HEK293 (cell line): ENCODE results near the gene LZIC.

Experiments used
- CTCF ChIA-PET: fragments of 350-600 bp; formaldehyde crosslinking; extraction: SDS; loops from one replicate; lab custom pipeline; 2021; ENCODE audit warnings: antibody characterized with exemption; lab: Yijun Ruan, JAX
- POLR2A ChIA-PET: fragments of 300-600 bp; formaldehyde crosslinking; extraction: SDS; loops from one replicate; lab custom pipeline; 2020; ENCODE audit warnings: antibody characterized with exemption, inconsistent platforms; lab: Yijun Ruan, JAX
- H3K27ac ChIP-seq: fragments of 200-500 bp; sonication (Bioruptor generic); 2 replicates; pipeline ENCODE4 v1.5.1; 2014; ENCODE audit warnings: low read depth, low read length, control low read depth, inconsistent platforms; ENCODE audit errors: extremely low read depth
- H3K36me3 ChIP-seq, 2 experiments: fragments of 200-500 bp in 1 of 2; sonication (Bioruptor generic) in 1 of 2; 1 replicate in 1 of 2; 2 replicates in 1 of 2; pipeline ENCODE4 v1.5.1; 2014 to 2017; ENCODE audit warnings: inconsistent platforms in 2 of 2, low read length in 2 of 2; ENCODE audit not compliant: control insufficient read depth in 2 of 2, insufficient read depth in 1 of 2
- H3K4me1 ChIP-seq: fragments of 200-500 bp; sonication (Bioruptor generic); 2 replicates; pipeline ENCODE4 v1.5.1; 2014; ENCODE audit warnings: mild to moderate bottlenecking, low read length, inconsistent platforms; ENCODE audit not compliant: control insufficient read depth, insufficient read depth
- H3K4me3 ChIP-seq: 2 replicates; pipeline ENCODE4 v1.5.1; 2011; ENCODE audit warnings: low read depth, mild to moderate bottlenecking, control low read depth, low read length, moderate library complexity
- H3K9me3 ChIP-seq: fragments of 200-500 bp; sonication (Bioruptor generic); 2 replicates; pipeline ENCODE4 v1.5.1; 2014; ENCODE audit warnings: low read depth, low read length, inconsistent platforms; ENCODE audit not compliant: control insufficient read depth, insufficient read depth
- AEBP2 ChIP-seq: fragments of 450-650 bp; formaldehyde crosslinking; IDR thresholded peaks from 2 replicates; pipeline ENCODE4 v1.5.1; 2016; ENCODE audit warnings: missing biosample characterization, missing genetic modification characterization, borderline replicate concordance
- ATF2 ChIP-seq: fragments of 450-650 bp; formaldehyde crosslinking; IDR thresholded peaks from 2 replicates; pipeline ENCODE4 v1.5.1; 2016; ENCODE audit warnings: missing biosample characterization, missing genetic modification characterization, low read depth
- HOXA7 ChIP-seq: sonication (generic); formaldehyde crosslinking; IDR thresholded peaks from 2 replicates; pipeline ENCODE4 v1.8.1; 2022; ENCODE audit warnings: missing genetic modification reagents, borderline replicate concordance
- HOXD13 ChIP-seq: sonication (generic); formaldehyde crosslinking; IDR thresholded peaks from 2 replicates; pipeline ENCODE4 v1.8.0; 2022; ENCODE audit warnings: missing genetic modification reagents, borderline replicate concordance
- KLF7 ChIP-seq: fragments of 450-650 bp; formaldehyde crosslinking; IDR thresholded peaks from 2 replicates; pipeline ENCODE4 v1.5.1; 2016; ENCODE audit warnings: missing biosample characterization, missing genetic modification characterization, borderline replicate concordance
- OSR2 ChIP-seq: fragments of 450-650 bp; formaldehyde crosslinking; IDR thresholded peaks from 2 replicates; pipeline ENCODE4 v1.5.1; 2016; ENCODE audit warnings: missing biosample characterization, missing genetic modification characterization
- PRDM10 ChIP-seq: fragments of 450-650 bp; formaldehyde crosslinking; IDR thresholded peaks from 2 replicates; pipeline ENCODE4 v1.5.1; 2016; ENCODE audit warnings: missing biosample characterization, missing genetic modification characterization
- SP2 ChIP-seq: fragments of 450-650 bp; formaldehyde crosslinking; IDR thresholded peaks from 2 replicates; pipeline ENCODE4 v1.5.1; 2016; ENCODE audit warnings: missing biosample characterization, missing genetic modification characterization
- YY1 ChIP-seq: fragments of 450-650 bp; formaldehyde crosslinking; IDR thresholded peaks from 2 replicates; pipeline ENCODE4 v1.5.1; 2018; ENCODE audit warnings: missing biosample characterization, missing genetic modification characterization
- ZBTB26 ChIP-seq: fragments of 450-650 bp; formaldehyde crosslinking; optimal IDR thresholded peaks from 2 replicates; pipeline ENCODE3; 2016; ENCODE audit warnings: missing biosample characterization, mild to moderate bottlenecking, missing genetic modification characterization
- ZFHX2 ChIP-seq: fragments of 450-650 bp; formaldehyde crosslinking; conservative IDR thresholded peaks from 2 replicates; pipeline ENCODE4 v1.5.1; 2016; ENCODE audit warnings: missing biosample characterization, missing genetic modification characterization
- ZFP3 ChIP-seq: fragments of 450-650 bp; formaldehyde crosslinking; IDR thresholded peaks from 2 replicates; pipeline ENCODE4 v1.5.1; 2016; ENCODE audit warnings: low read depth, missing biosample characterization, missing genetic modification characterization
- ZFP41 ChIP-seq: fragments of 450-650 bp; formaldehyde crosslinking; IDR thresholded peaks from 2 replicates; pipeline ENCODE4 v1.5.1; 2016; ENCODE audit warnings: missing biosample characterization, missing genetic modification characterization, borderline replicate concordance
- ZIC2 ChIP-seq: fragments of 450-650 bp; formaldehyde crosslinking; IDR thresholded peaks from 2 replicates; pipeline ENCODE4 v1.5.1; 2016; ENCODE audit warnings: missing biosample characterization, missing genetic modification characterization
- ZNF114 ChIP-seq: fragments of 450-650 bp; formaldehyde crosslinking; IDR thresholded peaks from 2 replicates; pipeline ENCODE4 v1.5.0; 2017; ENCODE audit warnings: missing biosample characterization, missing genetic modification characterization
- ZNF157 ChIP-seq: fragments of 450-650 bp; formaldehyde crosslinking; IDR thresholded peaks from 2 replicates; pipeline ENCODE4 v1.5.1; 2016; ENCODE audit warnings: missing biosample characterization, missing genetic modification characterization
- ZNF274 ChIP-seq, 2 experiments: fragments of 200-500 bp in 1 of 2; fragments of 450-650 bp in 1 of 2; sonication (Bioruptor generic) in 1 of 2; formaldehyde crosslinking in 1 of 2; IDR thresholded peaks; 2 replicates each; pipeline versions ENCODE4 v1.5.1 to v1.6.1; 2014 to 2016; ENCODE audit warnings: borderline replicate concordance in 1 of 2, inconsistent platforms in 1 of 2, low read length in 1 of 2, missing biosample characterization in 1 of 2, missing genetic modification characterization in 1 of 2
- ZNF404 ChIP-seq: fragments of 450-650 bp; formaldehyde crosslinking; IDR thresholded peaks from 2 replicates; pipeline ENCODE4 v1.5.1; 2017; ENCODE audit warnings: missing biosample characterization, missing genetic modification characterization
- ZNF530 ChIP-seq: fragments of 450-650 bp; formaldehyde crosslinking; IDR thresholded peaks from 2 replicates; pipeline ENCODE4 v1.5.1; 2016; ENCODE audit warnings: low read depth, missing biosample characterization, missing genetic modification characterization
- ZNF548 ChIP-seq: fragments of 450-650 bp; formaldehyde crosslinking; IDR thresholded peaks from 2 replicates; pipeline ENCODE4 v1.5.1; 2016; ENCODE audit warnings: missing biosample characterization, missing genetic modification characterization
- ZNF654 ChIP-seq: fragments of 450-650 bp; formaldehyde crosslinking; IDR thresholded peaks from 2 replicates; pipeline ENCODE4 v1.5.1; 2016; ENCODE audit warnings: low read depth, missing biosample characterization, missing genetic modification characterization
- ZNF670 ChIP-seq: fragments of 450-650 bp; formaldehyde crosslinking; IDR thresholded peaks from 2 replicates; pipeline ENCODE4 v1.5.1; 2016; ENCODE audit warnings: missing biosample characterization, missing genetic modification characterization, low read depth
- ZNF701 ChIP-seq: fragments of 450-650 bp; formaldehyde crosslinking; IDR thresholded peaks from 2 replicates; pipeline ENCODE4 v1.5.1; 2016; ENCODE audit warnings: missing biosample characterization, missing genetic modification characterization
- ZNF707 ChIP-seq: fragments of 450-650 bp; formaldehyde crosslinking; IDR thresholded peaks from 2 replicates; pipeline ENCODE4 v1.5.1; 2016; ENCODE audit warnings: missing biosample characterization, missing genetic modification characterization
- ZNF791 ChIP-seq: fragments of 450-650 bp; formaldehyde crosslinking; IDR thresholded peaks from 2 replicates; pipeline ENCODE4 v1.5.1; 2016; ENCODE audit warnings: missing biosample characterization, missing genetic modification characterization
- ZSCAN30 ChIP-seq: fragments of 450-650 bp; IDR thresholded peaks from 2 replicates; pipeline ENCODE4 v1.5.1; 2018; ENCODE audit warnings: missing biosample characterization, mild to moderate bottlenecking, missing genetic modification characterization, moderate library complexity

Gene LZIC

DNA sequence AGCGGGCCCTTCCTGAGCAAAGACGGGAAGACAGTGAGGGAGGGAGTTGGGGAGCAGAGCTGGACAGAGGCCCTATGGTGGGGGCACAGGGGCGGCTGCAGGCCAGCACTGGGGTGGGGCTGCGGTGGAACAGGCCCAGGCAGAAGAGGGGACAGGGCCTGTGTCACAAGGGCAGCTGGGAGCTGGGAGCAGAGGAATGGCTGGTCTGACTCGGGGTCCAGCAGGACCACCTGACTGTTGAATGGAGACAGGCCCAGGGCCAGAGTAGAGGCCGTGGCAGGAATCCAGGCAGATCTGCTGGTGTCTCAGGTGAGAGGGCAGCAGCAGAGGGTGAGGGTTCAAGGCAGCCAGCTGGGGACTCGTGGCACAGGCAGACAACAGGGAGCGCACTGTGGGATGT is 58.4 kb downstream of the LZIC start:
- no peak for TF ChIP-seq ZBTB26
- TF ChIP-seq ATF2 (tag by site-specific recombination), result no peak
- no peak for TF ChIP-seq YY1 (tag by site-specific recombination)
- TF ChIP-seq ZNF670 (tag by site-specific recombination), result no peak
- no peak for TF ChIP-seq ZNF404 (tag by site-specific recombination)
- TF ChIP-seq ZNF701, result no peak
- TF ChIP-seq ZFP41 (tag by site-specific recombination), result no peak
- no peak for TF ChIP-seq ZNF530 (tag by site-specific recombination)
- no peak for TF ChIP-seq ZNF707 (tag by site-specific recombination)
- TF ChIP-seq ZNF114 (tag by site-specific recombination), result no peak
- TF ChIP-seq HOXA7 (CRISPR knock-in tag), result no peak
- TF ChIP-seq, all 188 proteins: peak for 0
- Histone ChIP-seq H3K36me3 (peaks cover 0 to 11% of the 10 kb centered on the region in 2 experiments; a peak in 1 of 3 replicates), H3K4me1 (no peaks in the 10 kb centered on the region; the same call in 1 of the 2 replicates), H3K9me3 (no peaks in the 10 kb centered on the region), H3K4me3 (no peak overlapping the region), H3K27ac (no peak overlapping the region)
- ChIA-PET CTCF (interaction anchor here (0.6 to 3.4 kb wide), 3 partner anchors 10 to 185 kb away, joined by 3 to 16 read pairs (median 4); no protein-coding TSS in a partner anchor), POLR2A (no interaction called here)

GRCh38 chr1:9883585-9884449 is 59.4 kb downstream of the LZIC start:
- Histone ChIP-seq H3K27ac (no peak overlapping the region), H3K36me3 (peaks cover 0 to 11% of the 10 kb centered on the region in 2 experiments; a peak in 1 of 3 replicates), H3K4me1 (no peaks in the 10 kb centered on the region; the same call in 1 of the 2 replicates), H3K4me3 (no peak overlapping the region), H3K9me3 (no peaks in the 10 kb centered on the region)
- POLR2A ChIA-PET, result no interaction called here
- CTCF ChIA-PET, result interaction anchor here (0.6 to 3.4 kb wide), 5 partner anchors 9 to 186 kb away, joined by 3 to 16 read pairs (median 4); no protein-coding TSS in a partner anchor
- TF ChIP-seq OSR2 (tag by site-specific recombination) (no peak), ZFHX2 (tag by site-specific recombination) (peak; percentile 52), ZNF157 (tag by site-specific recombination) (no peak), ZNF274 (IDR thresholded peaks at IDR 0.05; ENCODE audit: low read length) (no peak), ZNF274 (tag by site-specific recombination; IDR thresholded peaks at IDR 0.05; ENCODE audit: borderline replicate concordance) (no peak), HOXD13 (CRISPR knock-in tag) (no peak), ZSCAN30 (tag by site-specific recombination) (no peak), ZFP3 (tag by site-specific recombination) (no peak), ZNF548 (tag by site-specific recombination) (no peak), AEBP2 (tag by site-specific recombination) (no peak), SP2 (tag by site-specific recombination) (no peak), KLF7 (tag by site-specific recombination) (no peak), ZNF707 (tag by site-specific recombination) (no peak), ZNF791 (tag by site-specific recombination) (no peak), ZNF654 (no peak), ZIC2 (tag by site-specific recombination) (peak; percentile 28; the same call in 1 of the 2 replicates), PRDM10 (no peak)
